Peyer's patch (tissue), 4 donors: ENCODE results near the gene GTPBP6.

Experiments
- POLR2A ChIP-seq, 2 donors: fragments of 450-650 bp; IDR thresholded peaks; one replicate each; pipeline ENCODE4 v1.5.1; 2017; ENCODE audit warnings: antibody characterized with exemption in 2 of 2, mild to moderate bottlenecking in 2 of 2, moderate library complexity in 2 of 2
- TF ChIP-seq, protein P1 (sequence below), 6 experiments: fragments of 450-650 bp in 4 of 6; fragments of 200-600 bp in 2 of 6; sonication (generic) in 1 of 6; IDR thresholded peaks; one replicate each; pipeline ENCODE4 v1.5.1; 2017 to 2019; ENCODE audit warnings: antibody characterized with exemption in 6 of 6, mild to moderate bottlenecking in 3 of 6, moderate library complexity in 1 of 6

DNA sequence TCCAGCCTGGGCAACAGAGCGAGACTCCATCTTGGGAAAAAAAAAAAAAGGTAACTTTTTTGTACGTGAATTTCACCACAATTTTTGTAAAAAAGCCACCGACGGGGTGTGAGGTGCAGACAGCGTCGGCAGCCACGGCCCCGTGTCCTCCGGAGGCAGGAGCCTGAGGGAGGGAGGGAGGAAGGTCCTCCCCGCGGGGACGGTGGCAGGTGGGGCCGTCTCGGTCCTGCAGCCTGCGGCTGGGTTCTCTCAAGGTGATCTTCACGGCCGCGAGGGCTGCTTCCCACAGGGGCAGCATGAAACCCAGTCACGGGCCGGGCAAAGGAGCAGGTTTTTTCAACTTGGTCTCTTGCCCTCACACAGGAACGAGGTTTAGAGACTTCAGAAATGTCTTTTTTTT is 23.5 kb downstream of the GTPBP6 start:
- TF ChIP-seq, protein P1, sequence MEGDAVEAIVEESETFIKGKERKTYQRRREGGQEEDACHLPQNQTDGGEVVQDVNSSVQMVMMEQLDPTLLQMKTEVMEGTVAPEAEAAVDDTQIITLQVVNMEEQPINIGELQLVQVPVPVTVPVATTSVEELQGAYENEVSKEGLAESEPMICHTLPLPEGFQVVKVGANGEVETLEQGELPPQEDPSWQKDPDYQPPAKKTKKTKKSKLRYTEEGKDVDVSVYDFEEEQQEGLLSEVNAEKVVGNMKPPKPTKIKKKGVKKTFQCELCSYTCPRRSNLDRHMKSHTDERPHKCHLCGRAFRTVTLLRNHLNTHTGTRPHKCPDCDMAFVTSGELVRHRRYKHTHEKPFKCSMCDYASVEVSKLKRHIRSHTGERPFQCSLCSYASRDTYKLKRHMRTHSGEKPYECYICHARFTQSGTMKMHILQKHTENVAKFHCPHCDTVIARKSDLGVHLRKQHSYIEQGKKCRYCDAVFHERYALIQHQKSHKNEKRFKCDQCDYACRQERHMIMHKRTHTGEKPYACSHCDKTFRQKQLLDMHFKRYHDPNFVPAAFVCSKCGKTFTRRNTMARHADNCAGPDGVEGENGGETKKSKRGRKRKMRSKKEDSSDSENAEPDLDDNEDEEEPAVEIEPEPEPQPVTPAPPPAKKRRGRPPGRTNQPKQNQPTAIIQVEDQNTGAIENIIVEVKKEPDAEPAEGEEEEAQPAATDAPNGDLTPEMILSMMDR (IDR thresholded peaks at IDR 0.05) = no peak
- TF ChIP-seq POLR2A (IDR thresholded peaks at IDR 0.05) = no peak
